Measurements from ENCODE around the gene TP53AIP1. TPM values are rescaled to one million over a fixed set of nuclear protein-coding genes. Genes with fewer than 3 reads are reported as not detected.

TP53AIP1 gene
- total and polyA plus RNA-seq, 2 of the 8 experiments (the other 6 are each of a cell fraction or from before 2014, with no cell fraction given) = 0.03 TPM; not detected in 1

DNA sequence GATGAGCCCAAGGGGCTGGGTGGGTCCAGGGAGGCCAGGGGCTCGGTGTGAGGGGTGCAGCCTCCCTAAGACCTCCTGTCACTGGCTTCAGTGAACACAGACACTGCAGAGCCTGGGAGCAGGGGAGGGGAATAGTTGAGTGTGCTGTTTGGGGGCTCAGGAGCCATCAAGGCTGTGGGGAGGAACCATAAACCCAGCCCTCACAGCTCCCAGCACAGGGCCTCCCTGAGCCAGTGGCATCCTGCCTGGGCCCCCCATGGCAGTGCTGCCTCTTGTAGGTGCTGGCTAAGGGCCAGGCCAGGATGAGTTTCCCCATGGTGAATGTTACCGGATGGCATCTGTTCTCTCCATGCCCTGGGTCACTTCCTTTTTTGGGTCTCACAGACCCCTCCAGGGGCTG lies 26.0 kb downstream of the TP53AIP1 start:
- Histone ChIP-seq H2AFZ (ENCODE audit: low read length) (no peak overlapping the region), H3K23me2 (ENCODE audit: low read depth, low read length) (peaks cover 9% of the 10 kb centered on the region; the same call in 1 of the 2 replicates), H3K14ac (ENCODE audit: insufficient read length) (no peak overlapping the region), H3K4me1 (replicated peaks in 1 of 4; ENCODE audit: control insufficient read depth in 3 of 4, insufficient read depth in 4 of 4, low read length in 3 of 4) (no peaks in the 10 kb centered on the region; a peak in 1 of 7 replicates), H2BK5ac (ENCODE audit: low read depth, low read length) (no peak overlapping the region), H2BK15ac (ENCODE audit: low read length) (no peak overlapping the region), H3K79me2 (ENCODE audit: control insufficient read depth in 1 of 2, insufficient read depth in 2 of 2, low read length in 2 of 2) (no peaks in the 10 kb centered on the region), H3K4me3 (ENCODE audit: extremely low read depth in 1 of 4, insufficient read depth in 2 of 4, low read depth in 3 of 4, low read length in 4 of 4) (no peak overlapping the region), H3K4me2 (ENCODE audit: insufficient read depth in 1 of 2, low read depth in 2 of 2, low read length in 2 of 2) (no peak overlapping the region), H2AK5ac (ENCODE audit: low read depth, low read length) (no peak overlapping the region), H2BK20ac (ENCODE audit: low read length) (no peak overlapping the region), H3K27ac (ENCODE audit: low read depth, low read length) (no peak overlapping the region), H3K23ac (ENCODE audit: insufficient read length) (no peak overlapping the region), H4K8ac (ENCODE audit: extremely low read depth, insufficient read depth, low read length) (no peak overlapping the region), H4K91ac (replicated peaks; ENCODE audit: insufficient read length, low read length) (no peak overlapping the region), H3K9ac (replicated peaks in 1 of 4; ENCODE audit: extremely low read depth in 1 of 4, low read depth in 3 of 4, low read length in 3 of 4) (no peak overlapping the region), H3K36me3 (ENCODE audit: control insufficient read depth in 2 of 4, insufficient read depth in 4 of 4, low read length in 3 of 4) (no peaks in the 10 kb centered on the region), H4K5ac (ENCODE audit: insufficient read length, low read depth, low read length) (no peak overlapping the region), H2BK120ac (replicated peaks; ENCODE audit: low read depth, low read length) (no peak overlapping the region), H3K9me3 (ENCODE audit: insufficient read depth in 2 of 2, low read depth in 1 of 2, low read length in 1 of 2) (0 out of 4 replicates have a peak, but pooled peaks cover 0 to 2% of the 10 kb centered on the region in 2 experiments), H3K56ac (replicated peaks; ENCODE audit: insufficient read length, low read depth, low read length) (no peak overlapping the region), H2BK12ac (ENCODE audit: low read depth, low read length) (no peak overlapping the region), H3K4ac (replicated peaks; ENCODE audit: insufficient read length, low read depth, low read length) (no peak overlapping the region), H3K27me3 (replicated peaks in 1 of 4; ENCODE audit: control insufficient read depth in 3 of 4, extremely low read depth in 1 of 4, insufficient read depth in 3 of 4, low read length in 3 of 4) (peaks cover 0 to 3% (median under 1%) of the 10 kb centered on the region in 4 experiments; a peak in 2 of 7 replicates), H3K18ac (ENCODE audit: extremely low read depth, low read length) (no peak overlapping the region), H3K79me1 (ENCODE audit: low read depth, low read length) (no peaks in the 10 kb centered on the region), H4K20me1 (replicated peaks in 1 of 2; ENCODE audit: control insufficient read depth in 1 of 2, insufficient read depth in 2 of 2, low read length in 2 of 2) (no peaks in the 10 kb centered on the region)
- DNase-seq (ENCODE audit: low read depth in 1 of 2, low spot score in 2 of 2) (no peak), FAIRE-seq (no peak)
- ChIA-PET POLR2A (ENCODE audit: partially characterized antibody) (no interaction called here), CTCF (ENCODE audit: partially characterized antibody) (interaction anchor here (1.0 to 4.8 kb wide), 5 partner anchors 8 to 31 kb away, joined by 3 to 23 read pairs (median 4); no protein-coding TSS in a partner anchor)
- 94% methylated on average over 2 of the region's 2 CpGs; no CpG with 5 or more reads in 1 of the 2 experiments for WGBS, 2 experiments (ENCODE audit: extremely low coverage in 1 of 2, insufficient coverage in 1 of 2, insufficient read length in 1 of 2, insufficient replicate concordance in 2 of 2, low coverage in 1 of 2, low lambda C conversion rate in 2 of 2, missing lambda C conversion rate in 1 of 2)

All from H1 (cell line).